GM12892 (cell line): Measurements from ENCODE around the gene UPB1.

Experiments
- POLR2AphosphoS5 ChIP-seq: IDR thresholded peaks from 2 replicates; pipeline ENCODE4 v1.6.1; 2011; ENCODE audit warnings: low read depth, low read length, control low read depth
- TAF1 ChIP-seq: IDR thresholded peaks from 2 replicates; pipeline ENCODE4 v1.6.1; 2011; ENCODE audit warnings: low read depth, mild to moderate bottlenecking, control low read depth, low read length, borderline replicate concordance

- TF ChIP-seq TAF1: no peak
- no peak for TF ChIP-seq POLR2AphosphoS5
Observed at GRCh38 chr22:24496661-24497060, 1.5 kb downstream of the UPB1 start.
